ENCODE measurements around the gene CYYR1. TPM values are rescaled to one million over a fixed set of nuclear protein-coding genes. Genes with fewer than 3 reads are reported as not detected.
"Not testable (repeated sequence)": the region's sequence is repeated elsewhere in the genome, so short reads cannot be mapped to it uniquely, and the experiment has no call there.

The CYYR1 gene
- total and polyA plus RNA-seq, 4 donors = 1.9 to 3.4 (median 2.2) TPM

GRCh38 chr21:26460621-26461020 lies 112.5 kb downstream of the CYYR1 start:
- H3K27ac ChIP-seq (ENCODE audit: low read depth in 1 of 2, low read length in 2 of 2) = no peak overlapping the region

GRCh38 chr21:26458854-26459253 lies 114.2 kb downstream of the CYYR1 start:
- 76% methylated on average over 3 of the region's 3 CpGs for WGBS

More at GRCh38 chr21:26460621-26461020, 112.5 kb downstream of the CYYR1 start:
- no peaks in the 10 kb centered on the region for H3K4me1 ChIP-seq (ENCODE audit: control insufficient read depth in 4 of 4, insufficient read depth in 4 of 4, low read length in 3 of 4)
- H3K36me3 ChIP-seq (ENCODE audit: control insufficient read depth in 4 of 4, insufficient read depth in 3 of 4, low read depth in 1 of 4, low read length in 3 of 4) = no peaks in the 10 kb centered on the region
- H3K27me3 ChIP-seq (ENCODE audit: control insufficient read depth in 4 of 4, insufficient read depth in 4 of 4, low read length in 3 of 4) = peaks cover 0 to 5% (median 0%) of the 10 kb centered on the region in 4 donors
- TF ChIP-seq, protein P1, sequence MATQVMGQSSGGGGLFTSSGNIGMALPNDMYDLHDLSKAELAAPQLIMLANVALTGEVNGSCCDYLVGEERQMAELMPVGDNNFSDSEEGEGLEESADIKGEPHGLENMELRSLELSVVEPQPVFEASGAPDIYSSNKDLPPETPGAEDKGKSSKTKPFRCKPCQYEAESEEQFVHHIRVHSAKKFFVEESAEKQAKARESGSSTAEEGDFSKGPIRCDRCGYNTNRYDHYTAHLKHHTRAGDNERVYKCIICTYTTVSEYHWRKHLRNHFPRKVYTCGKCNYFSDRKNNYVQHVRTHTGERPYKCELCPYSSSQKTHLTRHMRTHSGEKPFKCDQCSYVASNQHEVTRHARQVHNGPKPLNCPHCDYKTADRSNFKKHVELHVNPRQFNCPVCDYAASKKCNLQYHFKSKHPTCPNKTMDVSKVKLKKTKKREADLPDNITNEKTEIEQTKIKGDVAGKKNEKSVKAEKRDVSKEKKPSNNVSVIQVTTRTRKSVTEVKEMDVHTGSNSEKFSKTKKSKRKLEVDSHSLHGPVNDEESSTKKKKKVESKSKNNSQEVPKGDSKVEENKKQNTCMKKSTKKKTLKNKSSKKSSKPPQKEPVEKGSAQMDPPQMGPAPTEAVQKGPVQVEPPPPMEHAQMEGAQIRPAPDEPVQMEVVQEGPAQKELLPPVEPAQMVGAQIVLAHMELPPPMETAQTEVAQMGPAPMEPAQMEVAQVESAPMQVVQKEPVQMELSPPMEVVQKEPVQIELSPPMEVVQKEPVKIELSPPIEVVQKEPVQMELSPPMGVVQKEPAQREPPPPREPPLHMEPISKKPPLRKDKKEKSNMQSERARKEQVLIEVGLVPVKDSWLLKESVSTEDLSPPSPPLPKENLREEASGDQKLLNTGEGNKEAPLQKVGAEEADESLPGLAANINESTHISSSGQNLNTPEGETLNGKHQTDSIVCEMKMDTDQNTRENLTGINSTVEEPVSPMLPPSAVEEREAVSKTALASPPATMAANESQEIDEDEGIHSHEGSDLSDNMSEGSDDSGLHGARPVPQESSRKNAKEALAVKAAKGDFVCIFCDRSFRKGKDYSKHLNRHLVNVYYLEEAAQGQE (IDR thresholded peaks at IDR 0.05) = no peak
- TF ChIP-seq FOXA2 (IDR thresholded peaks at IDR 0.05) (no peak), RAD21 (IDR thresholded peaks at IDR 0.05) (no peak), ZBTB33 (IDR thresholded peaks at IDR 0.05) (no peak), HNF4A (conservative IDR thresholded peaks at IDR 0.05) (no peak), CTCF (IDR thresholded peaks at IDR 0.05; ENCODE audit: low read depth, low read length, missing input control) (no peak), RXRA (IDR thresholded peaks at IDR 0.05) (no peak), NR2F2 (IDR thresholded peaks at IDR 0.05) (no peak), YY1 (IDR thresholded peaks at IDR 0.05) (no peak), TAF1 (conservative IDR thresholded peaks at IDR 0.05) (no peak), FOXA1 (IDR thresholded peaks at IDR 0.05) (no peak), EGR1 (IDR thresholded peaks at IDR 0.05; ENCODE audit: low read depth in 2 of 2) (no peak), SP1 (IDR thresholded peaks at IDR 0.05) (no peak), GABPA (IDR thresholded peaks at IDR 0.05 in 1 of 2, conservative IDR thresholded peaks at IDR 0.05 in 1 of 2) (no peak), HNF4G (IDR thresholded peaks at IDR 0.05) (no peak), JUND (IDR thresholded peaks at IDR 0.05) (no peak)
- TF ChIP-seq, protein P2, sequence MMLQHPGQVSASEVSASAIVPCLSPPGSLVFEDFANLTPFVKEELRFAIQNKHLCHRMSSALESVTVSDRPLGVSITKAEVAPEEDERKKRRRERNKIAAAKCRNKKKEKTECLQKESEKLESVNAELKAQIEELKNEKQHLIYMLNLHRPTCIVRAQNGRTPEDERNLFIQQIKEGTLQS (IDR thresholded peaks at IDR 0.05) = no peak
- TF ChIP-seq, protein P3, sequence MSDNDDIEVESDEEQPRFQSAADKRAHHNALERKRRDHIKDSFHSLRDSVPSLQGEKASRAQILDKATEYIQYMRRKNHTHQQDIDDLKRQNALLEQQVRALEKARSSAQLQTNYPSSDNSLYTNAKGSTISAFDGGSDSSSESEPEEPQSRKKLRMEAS (IDR thresholded peaks at IDR 0.05) = no peak
- no peak overlapping the region for H3K9ac ChIP-seq (ENCODE audit: low read depth in 1 of 2, low read length in 2 of 2)
- 82% methylated on average over 3 of the region's 3 CpGs for WGBS
- no peak overlapping the region for H3K4me3 ChIP-seq (ENCODE audit: low read depth in 1 of 3, low read length in 3 of 3)
- no peak for DNase-seq (ENCODE audit: low spot score)
- H3K9me3 ChIP-seq (ENCODE audit: control insufficient read depth in 4 of 4, low read length in 3 of 4) = no peaks in the 10 kb centered on the region

More at GRCh38 chr21:26458854-26459253, 114.2 kb downstream of the CYYR1 start:
- not testable (repeated sequence) for H3K4me1 ChIP-seq (ENCODE audit: control insufficient read depth in 4 of 4, insufficient read depth in 4 of 4, low read length in 3 of 4); H3K9me3 ChIP-seq (ENCODE audit: control insufficient read depth in 4 of 4, low read length in 3 of 4); H3K9ac ChIP-seq (ENCODE audit: low read depth in 1 of 2, low read length in 2 of 2); H3K4me3 ChIP-seq (ENCODE audit: low read depth in 1 of 3, low read length in 3 of 3); H3K27ac ChIP-seq (ENCODE audit: low read depth in 1 of 2, low read length in 2 of 2); DNase-seq (ENCODE audit: low spot score); H3K36me3 ChIP-seq (ENCODE audit: control insufficient read depth in 4 of 4, insufficient read depth in 3 of 4, low read depth in 1 of 4, low read length in 3 of 4); H3K27me3 ChIP-seq (ENCODE audit: control insufficient read depth in 4 of 4, insufficient read depth in 4 of 4, low read length in 3 of 4)

Data from liver (tissue), 9 donors.